DOHH2 (cell line): ENCODE results near the gene SHD.

Experiments used
- EZH2phosphoT487 ChIP-seq: fragments of 200-600 bp; sonication (generic); IDR thresholded peaks from 2 replicates; pipeline ENCODE4 v1.6.1; 2017; ENCODE audit warnings: borderline replicate concordance, mild to moderate bottlenecking, antibody characterized with exemption, low read length, moderate library complexity, mixed read lengths
- TF ChIP-seq, protein P1 (sequence below): fragments of 200-600 bp; sonication (generic); IDR thresholded peaks from one replicate; pipeline ENCODE4 v1.5.1; 2014; ENCODE audit warnings: antibody characterized with exemption, mild to moderate bottlenecking, low read depth, low read length; ENCODE audit not compliant: poor library complexity, severe bottlenecking

DNA sequence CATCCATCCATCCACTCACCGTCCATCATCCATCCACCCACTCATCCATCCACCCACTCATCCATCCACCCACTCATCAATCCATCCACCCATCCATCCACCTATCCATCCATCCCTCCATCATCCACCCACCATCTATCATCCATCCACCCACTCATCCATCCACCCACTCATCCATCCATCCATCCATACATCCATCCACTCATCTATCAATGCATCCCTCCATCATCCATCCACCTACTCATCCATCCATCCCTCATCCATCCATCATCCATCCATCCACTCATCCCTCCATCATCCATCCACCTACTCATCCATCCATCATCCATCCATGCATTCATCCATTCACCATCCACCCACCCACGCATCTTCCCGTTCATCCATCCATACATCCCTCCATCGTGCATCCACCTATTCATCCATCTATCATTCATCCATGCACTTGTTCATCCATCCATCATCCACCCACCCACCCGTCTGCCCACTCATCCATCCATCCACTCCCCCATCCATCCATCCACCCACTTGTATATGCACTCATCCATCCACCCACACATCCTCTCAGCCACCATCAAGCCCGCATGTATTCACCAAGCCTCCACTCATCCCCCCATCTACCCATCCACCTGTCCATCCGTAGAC, 56.0 kb downstream of the SHD start:
- TF ChIP-seq, protein P1, sequence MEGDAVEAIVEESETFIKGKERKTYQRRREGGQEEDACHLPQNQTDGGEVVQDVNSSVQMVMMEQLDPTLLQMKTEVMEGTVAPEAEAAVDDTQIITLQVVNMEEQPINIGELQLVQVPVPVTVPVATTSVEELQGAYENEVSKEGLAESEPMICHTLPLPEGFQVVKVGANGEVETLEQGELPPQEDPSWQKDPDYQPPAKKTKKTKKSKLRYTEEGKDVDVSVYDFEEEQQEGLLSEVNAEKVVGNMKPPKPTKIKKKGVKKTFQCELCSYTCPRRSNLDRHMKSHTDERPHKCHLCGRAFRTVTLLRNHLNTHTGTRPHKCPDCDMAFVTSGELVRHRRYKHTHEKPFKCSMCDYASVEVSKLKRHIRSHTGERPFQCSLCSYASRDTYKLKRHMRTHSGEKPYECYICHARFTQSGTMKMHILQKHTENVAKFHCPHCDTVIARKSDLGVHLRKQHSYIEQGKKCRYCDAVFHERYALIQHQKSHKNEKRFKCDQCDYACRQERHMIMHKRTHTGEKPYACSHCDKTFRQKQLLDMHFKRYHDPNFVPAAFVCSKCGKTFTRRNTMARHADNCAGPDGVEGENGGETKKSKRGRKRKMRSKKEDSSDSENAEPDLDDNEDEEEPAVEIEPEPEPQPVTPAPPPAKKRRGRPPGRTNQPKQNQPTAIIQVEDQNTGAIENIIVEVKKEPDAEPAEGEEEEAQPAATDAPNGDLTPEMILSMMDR = no peak
- TF ChIP-seq EZH2phosphoT487 = no peak
